Fibroblast of lung (primary cell): ENCODE measurements around the gene RDH11.

Experiments
- CTCF ChIP-seq, 2 donors: IDR thresholded peaks in 1 of 2; conservative IDR thresholded peaks in 1 of 2; 1 replicate in 1 of 2; 2 replicates in 1 of 2; pipeline ENCODE4 v1.5.1; 2011 to 2012; ENCODE audit warnings: low read length in 2 of 2, control low read depth in 1 of 2, inconsistent platforms in 1 of 2, low read depth in 1 of 2, mild to moderate bottlenecking in 1 of 2
- EZH2 ChIP-seq: IDR thresholded peaks from 2 replicates; pipeline ENCODE4 v1.5.1; 2012; ENCODE audit warnings: low read length, control low read depth, mild to moderate bottlenecking; ENCODE audit errors: missing control alignments

DNA sequence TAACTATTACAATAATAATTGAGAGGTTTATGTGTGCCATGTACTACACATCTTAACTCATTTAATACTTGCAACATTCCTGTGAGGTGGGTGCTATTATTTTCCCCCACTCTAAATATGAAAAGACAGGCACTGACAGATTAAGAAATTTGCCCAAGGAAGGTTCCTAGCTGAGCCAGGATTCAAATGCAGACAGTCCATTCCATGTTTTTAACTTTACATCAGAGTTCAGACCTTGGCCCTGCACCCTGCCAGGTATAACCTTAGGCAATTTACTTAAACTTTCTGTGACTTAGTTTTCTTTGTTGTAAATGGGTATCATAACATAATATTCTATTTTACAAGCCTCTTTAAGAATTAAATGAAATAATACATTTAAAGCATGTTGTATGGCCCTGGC is 32.7 kb upstream of the RDH11 start:
- TF ChIP-seq CTCF (conservative IDR thresholded peaks at IDR 0.05 in 1 of 2, IDR thresholded peaks at IDR 0.05 in 1 of 2; ENCODE audit: low read depth in 1 of 2, low read length in 2 of 2) (no peak), EZH2 (no peak)
